HFF-Myc (cell line): ENCODE data around the gene C9orf50.

Source experiments
- DNase-seq: peaks from one replicate; pipeline ENCODE4 v3.0.0-alpha.2; 2011; ENCODE audit warnings: low read depth; ENCODE audit errors: extremely low read depth
- H3K4me3 ChIP-seq: replicated peaks from 2 replicates; pipeline ENCODE4 v1.5.1; 2011; ENCODE audit warnings: low read depth, mild to moderate bottlenecking, control low read depth, low read length
- TF ChIP-seq, protein P1 (sequence below): IDR thresholded peaks from 2 replicates; pipeline ENCODE4 v1.5.1; 2012; ENCODE audit warnings: mild to moderate bottlenecking, low read depth, low read length, control low read depth; ENCODE audit errors: missing control alignments

C9orf50 gene, protein sequence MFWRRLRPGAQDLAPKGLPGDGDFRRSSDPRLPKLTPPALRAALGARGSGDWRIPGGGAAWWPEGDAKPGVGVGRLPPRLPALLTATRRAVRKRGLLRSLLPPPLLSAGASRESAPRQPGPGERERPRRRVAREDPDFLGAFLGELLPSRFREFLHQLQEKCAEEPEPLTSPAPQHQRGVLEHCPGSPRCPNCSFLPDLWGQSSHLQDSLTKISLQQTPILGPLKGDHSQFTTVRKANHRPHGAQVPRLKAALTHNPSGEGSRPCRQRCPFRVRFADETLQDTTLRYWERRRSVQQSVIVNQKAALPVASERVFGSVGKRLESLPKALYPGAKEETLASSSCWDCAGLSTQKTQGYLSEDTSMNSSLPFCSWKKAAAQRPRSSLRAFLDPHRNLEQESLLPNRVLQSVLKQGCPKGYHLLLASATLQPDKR

DNA sequence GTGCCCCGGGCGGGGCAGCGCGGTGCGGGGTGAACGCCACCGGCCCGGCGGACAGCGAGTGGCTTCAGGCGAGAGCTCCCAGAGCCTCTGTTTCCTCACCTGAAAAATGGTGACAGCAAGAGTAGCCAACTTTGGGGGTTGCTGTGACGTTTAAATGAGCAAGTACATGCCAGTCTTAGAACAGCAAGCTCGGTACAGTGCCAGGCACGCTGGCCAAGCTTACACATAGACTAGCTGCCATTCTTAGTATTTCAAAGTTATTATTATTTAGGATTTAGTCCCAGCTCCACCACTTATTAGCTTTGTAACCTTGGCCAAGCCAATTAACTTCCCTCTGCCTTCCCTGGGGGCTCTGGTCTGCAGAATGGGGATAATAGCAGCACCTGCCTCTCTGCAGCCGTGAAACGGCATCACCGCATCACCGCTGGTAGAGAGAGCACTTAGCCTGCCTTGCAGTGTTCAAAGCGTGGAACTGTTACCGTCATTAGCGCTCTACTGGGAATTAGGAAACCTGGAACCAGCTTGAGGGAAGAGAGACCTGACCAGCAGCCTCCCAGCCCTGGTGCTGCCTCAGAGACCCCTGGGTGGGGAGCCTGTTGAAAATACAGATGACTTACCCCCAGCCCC lies at the start of gene C9orf50:
Gene C9orf50 (minus strand): TSS at position 433 of the 627 bp plus-strand sequence. CDS start 527 bp downstream, outside the sequence.
- DNase-seq = no peak
- H3K4me3 ChIP-seq = peak within 1 kb of the TSS; percentile 42
- TF ChIP-seq, protein P1, sequence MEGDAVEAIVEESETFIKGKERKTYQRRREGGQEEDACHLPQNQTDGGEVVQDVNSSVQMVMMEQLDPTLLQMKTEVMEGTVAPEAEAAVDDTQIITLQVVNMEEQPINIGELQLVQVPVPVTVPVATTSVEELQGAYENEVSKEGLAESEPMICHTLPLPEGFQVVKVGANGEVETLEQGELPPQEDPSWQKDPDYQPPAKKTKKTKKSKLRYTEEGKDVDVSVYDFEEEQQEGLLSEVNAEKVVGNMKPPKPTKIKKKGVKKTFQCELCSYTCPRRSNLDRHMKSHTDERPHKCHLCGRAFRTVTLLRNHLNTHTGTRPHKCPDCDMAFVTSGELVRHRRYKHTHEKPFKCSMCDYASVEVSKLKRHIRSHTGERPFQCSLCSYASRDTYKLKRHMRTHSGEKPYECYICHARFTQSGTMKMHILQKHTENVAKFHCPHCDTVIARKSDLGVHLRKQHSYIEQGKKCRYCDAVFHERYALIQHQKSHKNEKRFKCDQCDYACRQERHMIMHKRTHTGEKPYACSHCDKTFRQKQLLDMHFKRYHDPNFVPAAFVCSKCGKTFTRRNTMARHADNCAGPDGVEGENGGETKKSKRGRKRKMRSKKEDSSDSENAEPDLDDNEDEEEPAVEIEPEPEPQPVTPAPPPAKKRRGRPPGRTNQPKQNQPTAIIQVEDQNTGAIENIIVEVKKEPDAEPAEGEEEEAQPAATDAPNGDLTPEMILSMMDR = no peak

DNA sequence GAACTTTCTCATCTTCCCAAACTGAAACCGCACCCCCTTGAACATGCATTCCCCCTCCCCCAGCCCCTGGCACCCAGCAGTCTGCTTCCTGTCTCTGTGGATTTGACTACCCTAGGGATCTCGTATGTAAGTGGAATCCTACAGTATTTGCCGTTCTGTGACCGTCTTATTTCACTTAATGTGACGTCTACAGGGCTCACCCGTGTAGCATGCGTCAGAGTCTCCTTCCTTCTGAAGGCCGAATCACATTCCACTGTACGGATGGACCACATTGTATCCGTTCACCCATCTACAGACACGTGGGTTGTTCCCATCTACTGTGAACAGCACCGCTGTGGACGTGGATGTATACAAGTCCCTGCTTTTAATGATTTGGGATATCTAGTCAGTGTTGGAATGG lies 49.0 kb upstream of the C9orf50 start:
- TF ChIP-seq, protein P1 = no peak
- no peak overlapping the region for H3K4me3 ChIP-seq
- DNase-seq = no peak

DNA sequence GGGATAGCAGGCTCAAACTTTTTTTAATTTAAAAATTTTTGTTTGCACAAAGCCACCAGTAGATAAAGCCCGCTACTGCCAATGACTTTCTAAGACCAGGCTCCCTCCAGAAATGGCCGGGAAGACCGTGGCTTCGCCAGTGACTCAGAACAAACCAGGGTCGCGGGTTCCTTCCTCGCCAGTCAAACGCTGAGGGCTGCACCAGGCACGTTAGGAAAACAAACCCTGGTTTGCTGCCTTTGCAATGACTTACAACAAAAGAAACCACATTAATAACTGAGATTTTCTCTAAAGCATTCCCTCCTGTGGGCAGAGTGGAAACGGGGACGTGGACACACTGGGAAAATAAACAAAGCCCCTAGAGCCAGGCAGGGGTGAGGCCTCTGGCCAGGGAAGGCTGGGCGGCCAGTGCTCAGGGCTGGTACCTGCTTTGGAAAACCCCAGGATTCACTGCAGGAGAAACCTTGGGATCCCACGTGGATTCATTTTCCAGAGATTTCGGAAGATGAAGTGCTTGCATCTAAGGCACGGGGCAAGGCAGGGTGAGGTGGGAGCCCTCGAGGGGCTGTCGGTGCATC lies 48.3 kb upstream of the C9orf50 start:
- no peak overlapping the region for H3K4me3 ChIP-seq
- DNase-seq = no peak
- TF ChIP-seq, protein P1 = no peak

DNA sequence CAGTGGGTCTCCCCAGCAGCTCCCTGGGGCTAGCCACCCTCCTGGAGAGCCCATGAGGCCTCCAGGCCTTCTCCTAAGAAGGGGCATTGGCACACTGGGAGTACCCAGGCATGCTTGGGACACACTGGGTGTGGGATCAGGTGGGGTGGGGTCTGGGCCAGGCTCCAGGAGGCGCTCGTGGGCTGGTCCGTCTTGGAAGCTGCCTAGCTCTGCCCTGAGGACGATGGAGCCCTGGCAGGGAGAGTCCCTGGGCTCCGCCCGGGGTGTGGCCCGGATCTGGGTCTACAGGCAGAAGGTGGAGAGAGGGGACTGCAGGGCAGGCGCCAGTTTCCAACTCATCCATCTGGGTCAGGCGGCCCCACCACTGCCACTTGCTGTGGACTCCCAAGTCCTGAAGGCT lies 46.9 kb upstream of the C9orf50 start:
- peak overlapping the region; percentile 68 for H3K4me3 ChIP-seq
- TF ChIP-seq, protein P1 = no peak
- no peak for DNase-seq

DNA sequence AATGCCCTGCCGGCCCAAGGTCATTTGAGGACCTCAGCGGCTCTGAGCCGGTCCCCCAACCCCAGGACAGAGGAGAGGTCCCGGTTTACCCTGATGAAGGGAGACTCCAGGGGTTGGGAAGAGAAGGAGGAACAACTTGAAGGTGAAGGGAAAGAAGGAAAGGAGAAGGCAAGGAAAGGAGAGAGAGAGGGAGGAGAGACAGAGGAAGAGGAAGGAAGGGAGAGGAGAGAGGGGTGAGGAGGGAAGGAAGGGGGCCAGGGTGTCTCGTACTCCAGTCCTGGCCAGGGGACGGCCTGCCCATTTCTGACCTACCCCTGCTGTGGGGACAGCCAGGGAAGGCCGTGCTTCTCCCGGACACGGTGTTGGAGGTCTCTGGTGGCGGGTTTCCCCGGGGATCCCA lies 46.5 kb upstream of the C9orf50 start:
- H3K4me3 ChIP-seq = peak overlapping the region; percentile 68
- DNase-seq = no peak
- TF ChIP-seq, protein P1 = no peak

DNA sequence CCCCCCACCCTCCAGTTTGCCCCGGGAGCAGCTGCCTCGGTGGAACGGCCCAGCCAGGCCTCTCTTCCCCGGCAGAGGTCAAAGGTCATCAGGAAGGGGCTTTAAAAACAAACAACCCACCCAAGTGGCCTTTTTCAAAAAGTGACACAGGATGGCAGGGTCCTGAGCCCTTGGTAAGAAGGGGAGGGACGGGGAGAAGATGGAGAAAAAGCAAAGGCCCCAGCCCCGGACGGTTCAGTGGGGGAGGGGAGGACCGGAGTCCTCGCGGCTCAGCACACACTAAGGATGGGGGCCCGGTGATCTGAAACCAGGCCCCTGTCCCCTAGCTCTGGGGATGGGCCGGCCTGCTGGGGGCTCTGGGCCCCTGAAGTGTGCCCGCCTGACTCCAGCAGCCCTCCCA lies 45.7 kb upstream of the C9orf50 start:
- TF ChIP-seq, protein P1 = no peak
- peak overlapping the region; percentile 68 for H3K4me3 ChIP-seq
- DNase-seq = no peak
